ENCODE measurements around the gene RMC1.
"Not testable (repeated sequence)": the region's sequence is repeated elsewhere in the genome, so short reads cannot be mapped to it uniquely, and the experiment has no call there.

Gene RMC1

DNA sequence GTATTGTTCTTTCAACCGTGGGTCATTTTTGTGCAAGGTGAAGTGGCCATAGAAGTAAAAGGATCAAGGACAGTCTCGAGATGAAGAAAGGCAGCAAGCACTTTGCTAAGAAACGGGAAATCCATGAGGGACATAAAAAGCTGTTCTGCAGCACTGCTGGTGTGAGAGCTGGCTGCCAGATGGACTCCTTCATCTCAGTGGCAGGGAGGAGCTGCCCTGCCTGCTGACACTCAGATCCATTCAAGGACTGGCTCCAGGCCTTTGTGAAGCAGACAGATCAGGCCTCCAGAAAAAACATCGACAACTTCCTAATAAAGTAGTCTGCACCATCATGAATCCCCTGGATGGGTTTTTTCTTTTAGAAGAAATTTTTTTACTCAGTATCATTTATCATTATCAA lies 29.5 kb downstream of the RMC1 start:
- no peak for DNase-seq (ENCODE audit: low read depth, low spot score)

DNA sequence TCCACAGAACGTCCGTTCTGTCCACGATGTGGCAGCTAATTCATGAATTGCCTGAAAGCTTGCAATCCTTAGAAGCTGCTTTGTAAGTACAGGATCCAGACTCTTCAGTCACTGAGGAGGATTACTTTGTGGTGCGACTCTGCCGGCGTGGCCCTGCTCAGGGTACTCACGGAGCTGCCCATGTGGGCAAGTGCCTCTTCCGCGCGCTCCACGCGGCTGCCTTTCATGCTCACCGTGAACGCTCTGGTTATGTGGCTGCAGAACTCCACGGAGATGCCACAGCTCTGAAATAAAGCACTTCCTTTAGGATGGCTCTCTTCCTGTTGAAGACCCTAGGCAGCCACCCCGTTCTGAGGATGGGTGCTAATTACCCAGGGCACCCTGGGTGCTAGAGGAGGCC lies 31.0 kb downstream of the RMC1 start:
- no peak for DNase-seq (ENCODE audit: low read depth, low spot score)

DNA sequence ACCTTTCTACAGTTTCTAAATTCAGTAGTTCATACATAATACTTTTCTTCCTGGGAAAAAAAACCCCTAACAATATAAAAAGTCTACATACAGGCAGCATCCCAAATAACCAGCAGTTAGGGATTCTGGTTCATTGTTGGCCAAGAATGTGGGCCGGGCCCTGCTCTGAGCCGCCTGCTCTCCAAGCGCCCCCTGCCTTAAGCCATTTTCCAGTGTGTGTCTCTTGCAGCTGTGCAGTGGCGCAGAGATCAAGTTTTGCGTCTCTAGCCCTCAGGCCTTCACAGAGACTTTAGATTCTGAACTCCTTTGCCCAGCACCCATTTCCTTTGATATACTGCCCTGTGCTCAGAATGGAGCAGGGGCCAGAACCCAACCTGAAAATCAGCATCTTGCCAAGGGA lies 32.9 kb downstream of the RMC1 start:
- DNase-seq (ENCODE audit: low read depth, low spot score): no peak

DNA sequence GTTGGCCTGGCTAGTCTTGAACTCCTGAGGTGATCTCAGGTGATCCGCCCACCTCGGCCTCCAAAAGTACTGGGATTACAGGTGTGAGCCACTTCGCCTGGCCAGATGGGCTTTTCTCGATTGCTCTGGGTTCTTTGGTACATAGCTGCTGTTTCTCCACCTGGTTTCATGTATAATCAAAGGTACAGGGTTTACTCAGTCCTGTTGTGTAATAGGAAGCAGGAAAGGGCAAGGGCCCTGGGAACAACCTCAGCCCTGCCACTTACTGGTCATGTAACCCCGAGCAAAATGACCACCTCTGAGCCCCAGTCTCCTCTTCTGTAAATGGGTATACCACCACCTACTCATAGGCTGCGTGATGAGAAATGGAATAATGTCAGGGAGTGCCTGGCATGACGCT lies 34.0 kb downstream of the RMC1 start:
- no peak for DNase-seq (ENCODE audit: low read depth, low spot score)

DNA sequence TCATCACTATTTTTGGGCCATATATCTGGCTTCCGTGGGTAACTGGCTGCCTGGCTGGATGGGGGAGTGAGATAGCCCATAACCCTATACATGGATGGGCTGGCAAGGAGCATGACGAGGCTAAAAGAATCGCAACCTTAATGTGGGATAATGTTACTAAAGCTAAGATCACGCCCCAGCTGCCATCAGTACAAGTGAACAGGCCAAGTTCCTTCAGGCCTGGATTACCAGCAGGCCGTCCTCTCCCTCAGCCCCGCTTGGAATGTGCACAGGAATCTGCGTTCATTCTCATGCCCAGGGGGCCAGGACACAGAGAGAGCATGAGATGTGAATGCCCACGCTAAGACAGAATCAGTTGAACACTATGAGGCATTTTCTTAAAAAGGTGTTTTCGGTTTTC lies 34.7 kb downstream of the RMC1 start:
- DNase-seq (ENCODE audit: low read depth, low spot score): no peak

DNA sequence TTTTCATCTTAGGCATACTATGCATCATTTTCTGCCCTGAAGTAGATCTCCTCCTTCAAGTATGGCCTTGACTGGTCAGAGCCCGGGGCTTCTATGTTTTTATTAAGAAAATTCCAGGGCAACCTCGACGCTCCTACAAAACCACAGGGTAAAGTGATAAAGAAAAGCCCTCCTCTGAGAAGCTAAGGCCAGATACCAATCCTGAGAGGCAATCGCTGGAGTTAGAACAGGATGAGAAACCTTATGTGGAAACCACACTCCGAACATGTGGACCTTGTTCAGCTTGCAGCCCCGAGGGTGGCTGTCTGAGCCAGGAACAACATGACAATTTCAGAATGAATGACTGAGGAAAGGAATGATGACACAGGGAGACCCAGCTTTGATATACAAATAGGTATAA lies 35.6 kb downstream of the RMC1 start:
- DNase-seq (ENCODE audit: low read depth, low spot score): no peak

DNA sequence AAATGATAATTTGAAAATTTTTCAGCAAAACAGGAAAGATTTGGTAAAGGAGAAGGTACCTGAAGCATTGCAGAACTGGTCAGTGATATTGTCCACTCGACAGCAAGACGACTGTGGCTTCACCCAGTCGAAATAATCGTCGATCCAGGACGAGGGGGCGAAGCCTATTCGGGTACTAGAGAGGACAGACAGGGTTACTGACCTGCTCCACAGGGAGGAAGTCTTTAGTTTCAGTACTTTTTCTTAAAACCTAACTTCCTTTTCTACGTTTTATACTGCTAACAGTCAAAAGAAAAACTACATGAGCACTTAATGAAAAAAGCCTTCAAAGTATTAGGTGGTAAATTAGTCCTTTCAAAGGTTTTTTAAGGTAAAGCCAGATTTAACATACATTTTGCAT lies 36.0 kb downstream of the RMC1 start:
- DNase-seq (ENCODE audit: low read depth, low spot score): no peak

DNA sequence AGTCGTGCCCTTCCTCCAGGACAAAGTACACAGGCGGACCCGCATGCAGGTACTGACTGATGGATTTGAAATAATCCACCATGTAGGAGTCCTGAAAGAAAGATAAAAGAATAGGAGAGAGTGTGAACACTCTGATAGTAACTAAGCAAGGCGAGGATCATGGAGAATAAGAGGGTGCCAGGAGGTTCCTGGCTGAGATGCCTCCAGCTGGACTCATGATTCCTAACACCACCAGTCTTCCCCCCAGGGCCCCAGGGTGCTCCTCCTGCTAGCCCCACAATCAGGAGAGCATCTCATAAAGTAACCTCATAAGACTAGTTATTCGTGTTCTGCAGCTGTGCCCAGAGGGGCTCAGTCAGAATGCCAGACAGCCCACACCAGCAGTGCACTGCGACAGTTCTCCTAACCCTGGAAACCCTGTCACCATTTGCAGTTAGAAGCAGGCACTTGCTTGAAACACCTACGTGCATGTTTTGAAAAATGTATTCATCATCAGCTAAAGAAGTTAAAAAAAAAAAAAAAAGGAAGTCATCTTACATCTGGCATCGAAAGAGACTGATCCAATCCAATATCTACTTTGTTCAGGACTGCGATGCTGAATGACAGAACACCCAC lies 36.7 kb downstream of the RMC1 start:
- no peak for DNase-seq (ENCODE audit: low read depth, low spot score)

DNA sequence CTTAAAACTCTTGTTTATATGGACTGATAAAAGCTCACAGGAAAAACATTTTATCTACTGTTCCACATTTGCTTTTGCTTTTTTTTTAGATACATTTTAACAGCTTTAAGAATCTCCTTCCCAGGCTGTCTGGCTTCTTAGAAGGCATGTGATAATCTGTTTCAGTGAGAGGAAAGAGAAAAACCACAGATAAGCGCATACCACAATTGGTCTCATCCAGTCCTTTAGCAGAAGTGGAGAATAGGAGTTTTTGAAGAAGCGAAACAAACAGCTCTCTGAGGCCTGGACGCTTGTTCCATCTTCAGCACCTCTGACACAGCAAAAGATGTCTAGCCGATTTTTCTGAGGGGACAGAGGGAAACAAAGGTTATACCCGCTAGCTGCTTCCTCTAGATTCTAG lies 37.6 kb downstream of the RMC1 start:
- no peak for DNase-seq (ENCODE audit: low read depth, low spot score)

DNA sequence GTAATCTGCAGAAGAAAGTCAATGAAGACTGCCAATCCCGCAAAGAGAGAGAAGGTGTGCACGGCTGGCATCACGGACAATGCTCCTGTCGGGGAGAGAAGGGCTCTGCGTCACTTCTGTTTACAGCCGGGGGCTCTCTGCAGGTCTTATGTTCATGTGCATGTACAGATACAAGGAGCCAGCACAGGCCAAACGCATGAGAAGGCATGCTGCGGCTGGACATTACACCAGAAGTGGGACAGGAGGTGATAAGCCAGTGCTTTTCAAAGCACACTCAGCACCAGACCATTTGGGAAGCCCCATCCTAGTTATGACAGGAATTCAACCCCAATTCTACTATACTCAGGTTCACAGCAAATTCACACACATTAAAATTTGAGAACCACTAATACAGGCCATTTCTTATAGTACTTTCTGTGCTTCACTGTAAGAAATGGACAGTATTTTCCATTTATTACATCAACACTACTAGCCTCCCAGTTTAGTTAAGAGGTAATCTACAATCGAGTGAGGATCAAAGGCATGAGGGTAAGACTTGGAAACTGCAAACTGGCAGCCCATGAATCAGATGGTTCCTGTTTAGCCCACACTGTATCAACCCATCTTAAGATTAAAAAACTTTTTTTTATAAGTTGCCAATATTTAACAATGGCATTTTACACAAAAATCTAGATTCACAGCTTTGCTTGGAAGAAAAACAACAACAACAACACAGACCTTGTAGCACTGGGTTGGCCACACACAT lies 38.2 kb downstream of the RMC1 start:
- no peak for DNase-seq (ENCODE audit: low read depth, low spot score)

DNA sequence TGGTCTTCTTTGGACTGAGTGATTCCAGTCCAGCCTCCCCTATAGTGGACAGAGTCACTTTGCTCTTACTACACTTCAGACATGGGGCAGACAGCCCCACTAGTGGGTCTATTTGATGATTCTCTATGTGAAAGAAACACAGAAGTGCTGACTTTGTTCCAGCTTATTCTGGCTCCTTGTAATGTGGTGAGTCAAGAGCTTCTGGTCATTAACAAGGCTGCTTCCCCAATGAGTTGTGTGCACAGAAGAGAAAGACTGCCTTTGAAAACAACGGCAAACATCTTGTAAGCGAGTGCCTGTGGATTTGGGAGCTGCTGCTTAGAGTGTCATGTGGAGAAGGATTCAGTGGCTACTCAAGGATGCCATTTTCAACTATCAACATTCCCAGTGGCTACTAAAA lies 39.1 kb downstream of the RMC1 start:
- DNase-seq (ENCODE audit: low read depth, low spot score): no peak

DNA sequence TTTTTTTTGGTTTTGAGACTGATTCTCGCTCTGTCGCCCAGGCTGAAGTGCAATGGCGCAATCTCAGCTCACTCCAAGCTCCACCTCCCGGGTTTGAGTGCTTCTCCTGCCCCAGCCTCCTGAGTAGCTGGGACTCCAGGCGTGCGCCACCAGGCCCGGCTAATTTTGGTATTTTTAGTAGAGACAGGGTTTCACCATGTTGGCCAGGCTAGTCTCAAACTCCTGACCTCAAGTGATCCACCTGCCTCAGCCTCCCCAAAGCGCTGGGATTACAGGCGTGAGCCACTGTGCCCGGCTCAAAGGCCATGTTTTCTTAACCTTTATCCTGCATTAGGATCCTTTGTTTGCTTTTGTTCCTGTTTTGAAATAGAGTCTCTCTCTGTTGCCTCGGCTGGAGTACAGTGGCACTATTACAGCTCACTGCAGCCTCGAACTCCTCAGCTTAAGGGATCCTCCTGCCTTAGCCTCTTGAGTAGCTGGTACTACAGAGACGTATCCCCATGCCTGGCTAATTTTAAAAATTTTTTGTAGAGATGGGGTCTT lies 42.0 kb downstream of the RMC1 start:
- no peak for DNase-seq (ENCODE audit: low read depth, low spot score)

DNA sequence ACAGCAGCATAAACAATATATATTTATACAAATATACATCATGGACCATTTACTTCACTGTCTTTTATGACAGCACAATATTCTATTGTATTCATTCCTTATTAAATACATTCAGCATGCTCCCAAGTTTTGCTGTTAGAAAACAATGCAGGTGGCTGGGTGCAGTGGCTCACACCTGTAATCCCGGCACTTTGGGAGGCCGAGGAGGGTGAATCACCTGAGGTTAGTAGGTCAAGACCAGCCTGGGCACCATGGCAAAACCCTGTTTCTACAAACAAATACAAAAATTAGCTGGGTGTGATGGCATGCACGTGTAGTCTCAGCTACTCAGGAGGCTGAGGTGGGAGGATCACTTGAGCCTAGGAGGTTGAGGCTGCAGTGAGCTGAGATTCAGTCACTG lies 44.0 kb downstream of the RMC1 start:
- no peak for DNase-seq (ENCODE audit: low read depth, low spot score)

DNA sequence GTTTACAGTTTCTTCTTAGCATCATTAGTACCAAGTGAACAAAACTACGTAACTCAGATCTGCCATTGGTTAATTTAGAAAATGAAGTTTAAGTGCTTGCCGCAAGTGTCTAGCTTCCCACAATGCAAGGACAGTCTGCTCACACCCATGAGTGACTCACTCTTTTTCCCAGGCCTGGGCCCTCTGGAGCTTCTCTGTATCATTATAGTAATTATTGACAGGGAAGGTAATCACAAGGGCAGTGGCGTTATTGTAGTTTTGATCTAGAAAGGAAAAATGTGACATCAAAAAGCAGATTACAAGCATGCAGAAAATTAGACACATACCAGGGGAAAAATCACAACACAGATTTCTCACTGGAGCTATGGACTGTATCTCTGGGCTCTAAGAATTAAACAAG lies 44.5 kb downstream of the RMC1 start:
- no peak for DNase-seq (ENCODE audit: low read depth, low spot score)

DNA sequence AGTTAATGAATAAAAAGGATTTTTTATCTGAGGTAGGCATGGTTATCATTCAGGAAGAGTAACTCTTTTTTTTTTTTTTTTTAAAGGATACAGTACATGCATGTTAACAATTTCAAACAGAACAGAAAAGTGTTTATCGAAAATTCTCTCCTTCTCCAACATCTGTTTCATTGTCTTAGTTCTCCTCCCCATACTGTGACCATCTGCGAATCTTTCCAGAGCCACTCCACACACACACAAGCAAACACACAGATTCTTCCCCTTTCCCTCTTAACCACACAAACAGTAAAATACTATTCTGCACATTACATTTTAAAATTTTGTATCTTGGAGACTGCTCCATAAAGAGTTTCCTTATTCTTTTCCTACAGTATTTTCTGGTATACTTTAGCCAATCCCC lies 45.0 kb downstream of the RMC1 start:
- DNase-seq (ENCODE audit: low read depth, low spot score): no peak

DNA sequence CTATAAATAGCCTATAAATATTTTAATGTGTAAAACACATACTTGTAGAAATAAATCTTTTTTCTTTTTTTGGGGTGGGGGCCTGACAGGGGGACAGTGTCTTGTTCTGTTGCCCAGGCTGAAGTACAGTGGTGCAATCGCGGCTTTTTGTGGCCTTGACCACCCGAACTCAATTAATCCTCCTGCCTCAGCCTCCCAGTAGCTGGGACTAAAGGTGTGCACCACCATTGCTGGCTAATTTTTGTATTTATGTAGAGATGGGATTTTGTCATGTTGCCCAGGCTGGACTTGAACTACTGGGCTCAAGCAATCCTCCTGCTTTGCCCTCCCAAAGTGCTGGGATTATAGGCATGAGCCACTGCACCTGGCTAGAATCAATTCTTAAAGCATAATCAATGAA lies 45.4 kb downstream of the RMC1 start:
- DNase-seq (ENCODE audit: low read depth, low spot score): no peak

DNA sequence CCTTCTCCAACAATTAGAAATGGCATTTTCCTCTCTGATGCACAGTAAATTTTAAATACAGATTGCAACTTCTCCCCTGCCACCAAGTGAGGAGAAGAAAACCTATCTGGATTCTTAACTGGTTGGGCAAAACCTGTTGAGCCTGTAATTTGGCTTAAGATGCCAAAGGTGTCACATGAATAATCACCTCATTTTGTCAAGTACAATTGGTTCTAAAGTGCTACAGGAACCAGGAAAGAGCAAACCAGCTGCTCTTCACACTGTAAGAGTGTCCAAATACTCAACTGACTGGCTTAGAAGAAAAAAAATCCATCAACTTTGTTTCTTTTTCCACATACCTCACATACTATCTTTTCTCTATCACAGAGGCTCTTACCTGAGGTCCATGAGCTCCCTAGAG lies 47.6 kb downstream of the RMC1 start:
- no peak for DNase-seq (ENCODE audit: low read depth, low spot score)

DNA sequence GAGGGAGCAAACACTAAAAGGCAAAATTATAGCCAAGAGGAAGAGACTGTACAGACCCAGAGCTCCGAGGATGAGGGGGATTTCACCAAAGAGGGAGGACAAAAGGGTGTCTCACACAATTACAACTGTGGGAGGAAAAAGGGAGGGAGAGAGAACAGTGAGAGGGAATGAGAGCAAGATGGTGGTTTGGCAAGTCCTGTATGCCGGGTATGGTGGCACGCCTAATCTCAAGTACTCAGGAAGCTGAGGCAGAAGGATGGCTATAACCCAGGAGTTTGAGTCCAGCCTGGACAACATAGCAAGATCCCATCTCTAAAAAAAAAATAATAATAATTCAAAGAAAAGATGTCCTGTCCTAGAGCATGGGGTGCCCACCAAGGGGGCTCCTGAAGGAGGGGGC lies 48.7 kb downstream of the RMC1 start:
- DNase-seq (ENCODE audit: low read depth, low spot score): no peak

DNA sequence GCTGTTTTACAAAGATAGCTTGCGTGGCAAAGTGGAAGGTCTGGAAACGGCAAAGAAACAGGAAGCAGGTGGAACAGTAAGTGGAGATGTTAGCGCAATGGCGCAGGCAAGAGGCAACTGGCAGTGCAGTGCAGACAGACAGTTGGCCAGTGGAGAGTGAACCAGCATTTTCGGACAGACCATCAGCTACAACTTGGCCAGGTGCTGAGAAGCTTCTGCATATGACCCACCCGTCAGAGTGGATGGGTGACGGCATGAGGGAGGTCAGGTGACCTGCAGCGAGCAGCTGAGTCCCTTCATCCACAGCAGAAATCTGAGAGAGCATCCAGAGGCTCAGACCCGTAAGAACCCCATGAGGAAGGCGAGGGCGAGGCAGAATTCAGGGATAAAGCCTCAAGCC lies 49.2 kb downstream of the RMC1 start:
- no peak for DNase-seq (ENCODE audit: low read depth, low spot score)

DNA sequence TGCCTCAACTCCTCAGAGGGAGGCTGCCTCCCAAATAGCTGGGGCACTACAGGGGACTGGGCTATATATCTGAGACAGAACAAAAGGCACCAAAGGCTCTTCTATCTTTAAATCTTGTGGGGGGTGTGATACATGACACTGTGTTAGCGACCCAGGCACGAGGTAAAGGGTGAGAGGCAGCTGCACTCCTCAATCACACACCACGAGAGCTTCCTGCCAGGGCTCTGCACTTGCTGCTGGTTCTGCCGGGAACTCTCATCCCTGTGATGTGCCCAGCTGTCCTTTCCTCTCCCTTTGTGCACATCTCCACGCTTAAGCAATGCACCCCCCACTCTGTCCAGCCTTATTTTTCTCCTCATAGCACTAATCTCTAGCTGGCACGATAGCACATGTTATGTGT lies 50.6 kb downstream of the RMC1 start:
- DNase-seq (ENCODE audit: low read depth, low spot score): no peak

DNA sequence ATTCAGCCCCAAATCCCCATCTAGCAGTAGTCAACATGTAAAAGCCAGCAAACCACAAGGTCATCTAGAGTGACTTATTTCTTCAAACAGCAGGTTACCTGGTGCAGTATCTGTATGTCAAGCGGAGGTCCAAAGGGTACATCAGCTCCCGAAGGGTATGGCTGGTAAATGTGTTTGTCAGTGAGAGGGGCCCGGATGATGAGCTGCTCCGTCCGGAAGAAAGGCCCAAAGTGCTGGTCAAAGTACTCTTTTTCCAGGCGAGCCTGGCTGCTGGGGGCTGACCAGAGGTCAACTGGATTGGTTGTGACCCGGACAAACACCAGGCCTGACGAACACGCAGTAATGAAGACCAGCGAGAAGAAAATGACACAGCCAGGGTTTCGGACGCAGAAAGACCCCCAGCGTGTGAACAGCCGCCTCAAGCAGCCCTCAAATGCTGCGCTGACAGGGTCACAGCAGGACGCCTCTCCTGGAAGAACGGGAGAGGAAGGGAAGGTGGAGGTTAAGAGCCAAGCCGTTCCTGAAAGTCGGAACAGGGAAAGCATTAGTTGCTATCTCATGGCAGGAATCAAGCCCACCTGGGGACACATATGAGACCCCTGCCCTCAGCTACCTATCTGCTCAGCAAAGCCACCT lies 53.0 kb downstream of the RMC1 start:
- no peak for DNase-seq (ENCODE audit: low read depth, low spot score)

DNA sequence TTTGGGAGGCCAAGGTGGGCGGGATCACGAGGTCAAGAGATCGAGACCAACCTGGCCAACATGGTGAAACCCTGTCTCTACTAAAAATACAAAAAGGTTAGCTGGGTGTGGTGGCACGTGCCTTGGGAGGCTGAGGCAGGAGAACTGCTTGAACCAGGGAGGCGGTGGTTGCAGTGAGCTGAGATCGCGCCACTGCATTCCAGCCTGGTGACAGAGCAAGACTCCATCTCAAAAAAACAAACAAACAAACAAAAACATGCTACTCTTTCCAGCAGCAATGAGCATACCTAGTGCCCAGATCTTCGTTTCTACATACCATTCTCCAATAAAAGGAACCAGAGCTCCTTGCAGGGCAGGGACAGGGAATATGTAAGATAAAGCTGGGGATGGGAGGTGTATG lies 54.2 kb downstream of the RMC1 start:
- not testable (repeated sequence) for DNase-seq (ENCODE audit: low read depth, low spot score)

DNA sequence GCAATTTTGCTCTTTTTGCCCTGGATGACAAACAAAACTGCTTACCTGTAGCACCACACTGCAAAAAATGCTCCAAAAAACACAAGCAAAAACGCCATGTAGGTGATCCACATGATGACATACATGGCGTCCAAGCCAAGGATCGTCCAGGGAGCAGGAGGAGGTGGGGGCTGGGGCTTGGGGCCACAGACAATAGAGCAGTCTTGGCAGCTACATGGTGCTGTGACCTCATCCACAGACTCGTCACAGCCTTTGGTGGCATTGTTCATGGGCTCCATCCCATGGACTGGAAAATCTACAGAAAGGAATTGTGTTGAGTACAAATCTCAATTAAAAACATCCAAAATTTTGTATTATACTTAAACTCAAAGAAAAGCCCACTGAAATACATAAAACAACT lies 56.9 kb downstream of the RMC1 start:
- DNase-seq (ENCODE audit: low read depth, low spot score): no peak

All from iPS DF 19.7 (cell line).